ENCODE data around the gene ANKLE1. TPM values are rescaled to one million over a fixed set of nuclear protein-coding genes. Genes with fewer than 3 reads are reported as not detected.

The ANKLE1 gene, protein sequence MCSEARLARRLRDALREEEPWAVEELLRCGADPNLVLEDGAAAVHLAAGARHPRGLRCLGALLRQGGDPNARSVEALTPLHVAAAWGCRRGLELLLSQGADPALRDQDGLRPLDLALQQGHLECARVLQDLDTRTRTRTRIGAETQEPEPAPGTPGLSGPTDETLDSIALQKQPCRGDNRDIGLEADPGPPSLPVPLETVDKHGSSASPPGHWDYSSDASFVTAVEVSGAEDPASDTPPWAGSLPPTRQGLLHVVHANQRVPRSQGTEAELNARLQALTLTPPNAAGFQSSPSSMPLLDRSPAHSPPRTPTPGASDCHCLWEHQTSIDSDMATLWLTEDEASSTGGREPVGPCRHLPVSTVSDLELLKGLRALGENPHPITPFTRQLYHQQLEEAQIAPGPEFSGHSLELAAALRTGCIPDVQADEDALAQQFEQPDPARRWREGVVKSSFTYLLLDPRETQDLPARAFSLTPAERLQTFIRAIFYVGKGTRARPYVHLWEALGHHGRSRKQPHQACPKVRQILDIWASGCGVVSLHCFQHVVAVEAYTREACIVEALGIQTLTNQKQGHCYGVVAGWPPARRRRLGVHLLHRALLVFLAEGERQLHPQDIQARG
- 0.13 and 0.19 TPM in 2 replicates for total RNA-seq

DNA sequence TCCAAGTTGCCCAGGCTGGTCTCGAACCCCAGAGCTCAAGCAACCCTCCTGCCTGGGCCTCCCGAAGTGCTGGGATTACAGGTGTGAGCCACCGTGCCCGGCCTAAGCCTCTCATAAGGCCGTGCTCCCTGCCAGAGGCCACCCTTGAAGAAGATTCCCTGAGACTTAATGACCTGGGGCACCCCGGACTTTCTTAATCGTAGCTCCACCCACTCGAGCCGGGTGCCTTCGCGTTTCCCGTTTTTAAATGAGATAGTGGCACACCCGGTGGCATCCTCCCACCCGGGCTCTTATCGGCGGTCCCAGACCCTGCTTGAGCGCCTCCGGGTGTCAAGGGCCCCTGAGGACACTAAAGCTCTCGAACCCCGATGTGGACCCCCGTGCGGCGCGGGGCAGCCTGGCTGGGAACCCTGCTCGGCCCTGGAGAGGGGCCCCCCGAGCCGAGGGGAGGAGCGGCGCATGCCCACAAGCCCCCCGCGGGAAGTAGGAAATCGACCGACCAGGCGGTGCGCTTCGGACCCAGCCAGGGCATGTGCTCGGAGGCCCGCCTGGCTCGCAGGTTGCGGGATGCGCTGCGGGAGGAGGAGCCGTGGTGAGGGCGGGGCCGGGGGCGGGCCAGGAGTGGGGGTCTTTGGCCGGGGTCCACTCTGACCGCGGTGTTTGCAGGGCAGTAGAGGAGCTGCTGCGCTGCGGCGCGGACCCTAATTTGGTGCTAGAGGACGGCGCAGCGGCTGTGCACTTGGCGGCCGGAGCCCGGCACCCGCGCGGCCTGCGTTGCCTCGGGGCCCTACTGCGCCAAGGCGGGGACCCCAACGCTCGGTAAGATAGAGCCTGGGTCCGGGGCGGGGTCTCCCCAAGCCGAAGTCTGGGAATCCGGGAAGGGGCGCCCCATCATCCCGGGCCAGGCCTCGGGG is at the start of gene ANKLE1:
ANKLE1 (plus strand) TSS at position 511 of the 914 bp plus-strand sequence; CDS start at position 531, 20 bp downstream.

DNA sequence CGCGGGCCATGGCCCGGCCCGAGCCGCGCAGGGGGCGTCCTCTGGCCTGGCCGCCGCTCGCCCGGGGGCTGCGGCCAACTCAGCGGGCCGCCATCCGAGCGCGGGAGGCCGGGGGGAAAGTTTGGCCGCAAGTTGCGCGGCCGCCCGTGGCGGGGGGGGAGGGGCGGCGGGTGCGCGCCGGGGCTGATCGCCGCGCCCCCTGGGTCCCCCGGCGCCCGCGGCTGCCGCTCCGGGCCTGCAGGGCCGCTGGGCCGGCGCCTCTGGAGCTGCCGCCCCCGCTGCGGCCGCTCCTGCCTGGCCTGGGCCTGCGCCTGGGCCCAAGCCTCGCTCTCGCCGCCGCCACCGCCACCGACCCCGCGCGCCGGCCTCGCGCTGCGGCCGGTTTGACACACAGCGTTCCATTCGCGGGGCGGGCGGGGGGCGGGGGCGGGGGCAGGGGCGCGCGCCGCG is 36.1 kb upstream of the ANKLE1 start, which contains the start of gene NR2F6:
NR2F6 (minus strand) TSS at position 385 of the 450 bp plus-strand sequence. CDS start 699 bp downstream, outside the sequence.

DNA sequence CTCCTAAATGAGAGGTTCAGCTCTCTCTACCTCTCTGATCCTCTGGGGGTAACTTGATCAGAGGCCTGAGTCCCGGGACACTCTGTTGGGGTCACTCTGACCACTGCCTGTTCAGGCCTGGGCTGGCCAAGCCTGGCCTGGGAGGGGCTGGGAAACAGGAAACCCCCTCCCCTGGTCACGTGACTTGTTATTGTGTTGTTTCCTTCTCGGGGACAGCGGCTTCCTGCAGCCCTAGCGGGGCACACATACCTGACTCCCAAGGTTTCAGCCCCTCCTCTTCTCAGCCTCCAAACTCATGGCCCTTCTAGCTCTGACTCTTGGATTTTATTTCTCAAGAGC is 17.1 kb upstream of the ANKLE1 start, which contains the start of gene USHBP1:
USHBP1 (minus strand) TSS at position 105 of the 339 bp plus-strand sequence. CDS start 446 bp downstream, outside the sequence.

DNA sequence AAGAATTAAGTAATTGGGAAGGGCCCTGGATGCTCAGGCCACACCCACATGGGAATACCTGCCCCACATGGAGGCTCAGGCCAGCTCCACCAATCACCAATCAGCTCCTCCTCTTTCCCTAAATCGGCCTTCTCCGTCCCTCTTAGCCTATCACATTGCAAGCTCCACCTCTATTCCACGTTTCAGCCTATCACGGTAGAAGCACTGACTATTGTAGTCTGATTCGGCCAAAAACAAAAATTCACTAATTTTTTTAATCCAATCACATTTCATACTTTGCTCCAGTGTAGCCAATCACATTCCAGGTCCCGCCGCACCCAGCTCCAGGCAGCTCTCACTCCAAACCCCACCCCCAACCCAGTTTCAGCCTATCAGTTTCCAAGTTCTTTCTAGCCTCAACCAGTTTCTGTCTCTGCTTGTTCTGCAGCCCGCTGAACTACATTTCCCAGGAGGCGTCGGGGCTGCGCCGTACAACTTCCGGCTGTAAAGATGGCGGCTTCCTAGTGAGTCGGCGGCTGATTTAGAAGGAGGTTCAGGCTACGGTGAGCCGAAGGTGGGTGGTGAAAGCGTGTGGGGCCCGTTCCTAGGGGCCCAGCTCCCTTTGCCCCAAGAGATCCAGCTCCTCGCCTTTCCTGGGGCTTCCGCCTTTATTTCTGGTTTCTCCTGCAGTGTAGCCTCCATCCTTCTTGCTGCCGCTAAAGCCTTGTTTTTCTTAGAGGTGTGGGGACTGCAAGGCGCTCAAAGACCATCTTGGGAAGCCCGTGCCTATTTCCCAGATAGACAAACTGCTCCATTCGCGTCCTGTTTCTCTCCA is 14.5 kb upstream of the ANKLE1 start, which contains the start of gene BABAM1:
BABAM1 (plus strand) TSS at position 469 of the 814 bp plus-strand sequence. CDS start 1,364 bp downstream, outside the sequence.

DNA sequence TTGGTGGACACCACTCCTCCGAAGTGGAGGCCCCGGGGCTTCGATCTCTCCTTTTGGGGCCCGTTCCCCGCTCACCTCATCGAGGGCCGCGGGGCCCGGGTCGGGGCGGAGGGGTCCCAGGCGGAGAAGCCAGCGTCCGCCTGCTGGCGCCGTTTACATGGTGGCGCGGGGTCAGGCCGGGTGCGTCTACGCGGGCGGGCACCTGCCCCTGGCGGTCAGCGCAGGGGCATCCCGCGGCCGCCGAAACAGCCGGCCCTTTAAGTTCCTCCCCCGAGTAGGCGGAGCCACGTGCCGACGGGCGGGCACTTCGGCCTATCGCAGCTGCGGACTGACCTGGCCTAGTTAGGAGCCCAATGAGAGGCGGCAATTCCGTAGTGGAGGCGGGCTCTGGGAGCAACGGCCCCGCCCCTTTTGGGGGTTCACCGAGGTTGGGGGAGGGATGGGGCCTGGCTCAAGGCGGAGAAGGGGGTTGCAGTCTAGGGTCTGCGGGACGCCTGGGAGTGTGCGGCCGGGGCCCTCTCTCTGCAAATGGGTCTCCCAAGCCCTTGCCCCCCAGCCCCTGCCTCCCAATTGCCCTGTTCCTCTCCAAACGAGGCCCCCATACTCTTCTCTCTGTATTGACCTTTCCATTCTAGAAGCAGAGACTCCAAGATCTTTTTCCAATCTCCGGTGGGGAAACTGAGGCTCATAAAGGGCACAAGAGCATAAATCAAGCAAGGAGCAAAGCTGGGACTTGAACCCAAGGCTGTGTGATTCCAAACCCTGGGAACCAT is 21.7 kb downstream of the ANKLE1 start, which contains the start of gene ABHD8:
ABHD8 (minus strand) TSS at position 259 of the 773 bp plus-strand sequence. CDS start 1,809 bp downstream, outside the sequence.

DNA sequence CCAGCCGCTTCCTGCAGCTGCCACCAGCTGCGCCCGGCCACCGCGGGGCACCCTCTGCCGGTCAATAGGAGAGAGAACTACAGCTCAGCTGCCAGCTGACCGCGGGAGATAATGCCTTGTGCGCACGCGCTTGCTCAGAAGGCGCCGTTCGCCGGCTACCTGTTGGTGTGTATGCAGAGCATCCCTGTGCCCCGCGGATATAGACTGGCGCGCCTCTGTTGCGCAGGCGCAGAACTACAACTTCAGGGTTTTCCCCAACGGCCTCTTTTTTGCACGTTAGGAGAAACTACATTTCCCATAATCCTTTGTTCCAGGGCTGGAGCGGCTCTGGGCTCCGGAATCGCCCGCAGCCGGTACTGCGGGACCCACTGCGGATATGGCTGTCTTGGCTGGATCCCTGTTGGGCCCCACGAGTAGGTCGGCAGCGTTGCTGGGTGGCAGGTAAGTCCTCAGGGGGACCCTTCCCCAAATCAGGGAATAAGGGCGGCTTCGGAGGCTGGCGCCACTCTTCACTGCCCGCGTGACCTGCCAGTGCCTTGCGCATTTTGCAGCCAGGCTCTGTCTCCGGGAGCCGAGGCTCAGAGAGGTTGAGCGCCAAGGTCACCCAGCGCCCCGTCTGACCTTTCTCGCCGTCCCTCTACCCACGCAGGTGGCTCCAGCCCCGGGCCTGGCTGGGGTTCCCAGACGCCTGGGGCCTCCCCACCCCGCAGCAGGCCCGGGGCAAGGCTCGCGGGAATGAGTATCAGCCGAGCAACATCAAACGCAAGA is 24.0 kb downstream of the ANKLE1 start, which contains the start of gene MRPL34:
MRPL34 (plus strand) TSS at position 356 of the 768 bp plus-strand sequence; CDS start at position 377, 21 bp downstream.

DNA sequence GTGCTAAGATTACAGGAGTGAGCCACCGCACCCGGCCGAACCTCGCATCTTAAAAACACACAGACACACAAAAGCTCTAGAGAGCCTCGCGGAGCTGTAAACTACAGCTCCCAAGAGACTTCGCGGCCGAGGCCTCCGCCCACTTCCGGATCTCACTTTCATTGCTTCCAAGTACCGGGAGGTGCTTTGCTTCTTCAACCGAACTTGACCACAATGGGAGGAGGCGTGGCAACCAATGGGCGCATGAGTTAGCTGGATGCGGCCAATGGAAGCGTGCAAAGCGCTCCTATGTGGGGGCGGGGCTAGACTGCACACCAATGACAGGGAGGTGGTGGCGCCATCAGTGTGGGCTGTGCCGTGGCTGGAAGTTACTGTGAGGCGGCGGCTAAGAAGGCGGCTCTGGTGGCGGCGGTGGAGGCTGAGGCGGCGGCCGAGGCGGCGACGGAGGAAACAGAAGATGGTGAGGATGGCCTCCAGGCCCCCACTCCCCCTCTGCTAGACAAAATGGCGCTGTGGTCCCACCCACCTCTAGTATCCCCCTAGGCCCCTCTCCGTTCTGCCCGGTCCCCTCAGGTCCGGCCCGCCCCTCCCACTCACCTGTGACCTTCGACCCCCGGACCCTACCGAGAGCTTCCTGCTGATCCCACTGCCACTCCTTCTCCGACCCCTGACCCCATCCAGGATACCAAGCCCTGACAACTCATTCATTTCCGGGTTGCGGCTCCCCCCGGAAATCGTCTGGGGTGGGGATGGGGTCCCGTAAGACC is 27.7 kb downstream of the ANKLE1 start, which contains the start of gene DDA1:
DDA1 (plus strand) TSS at position 366 of the 767 bp plus-strand sequence; CDS start at position 458, 92 bp downstream.

DNA sequence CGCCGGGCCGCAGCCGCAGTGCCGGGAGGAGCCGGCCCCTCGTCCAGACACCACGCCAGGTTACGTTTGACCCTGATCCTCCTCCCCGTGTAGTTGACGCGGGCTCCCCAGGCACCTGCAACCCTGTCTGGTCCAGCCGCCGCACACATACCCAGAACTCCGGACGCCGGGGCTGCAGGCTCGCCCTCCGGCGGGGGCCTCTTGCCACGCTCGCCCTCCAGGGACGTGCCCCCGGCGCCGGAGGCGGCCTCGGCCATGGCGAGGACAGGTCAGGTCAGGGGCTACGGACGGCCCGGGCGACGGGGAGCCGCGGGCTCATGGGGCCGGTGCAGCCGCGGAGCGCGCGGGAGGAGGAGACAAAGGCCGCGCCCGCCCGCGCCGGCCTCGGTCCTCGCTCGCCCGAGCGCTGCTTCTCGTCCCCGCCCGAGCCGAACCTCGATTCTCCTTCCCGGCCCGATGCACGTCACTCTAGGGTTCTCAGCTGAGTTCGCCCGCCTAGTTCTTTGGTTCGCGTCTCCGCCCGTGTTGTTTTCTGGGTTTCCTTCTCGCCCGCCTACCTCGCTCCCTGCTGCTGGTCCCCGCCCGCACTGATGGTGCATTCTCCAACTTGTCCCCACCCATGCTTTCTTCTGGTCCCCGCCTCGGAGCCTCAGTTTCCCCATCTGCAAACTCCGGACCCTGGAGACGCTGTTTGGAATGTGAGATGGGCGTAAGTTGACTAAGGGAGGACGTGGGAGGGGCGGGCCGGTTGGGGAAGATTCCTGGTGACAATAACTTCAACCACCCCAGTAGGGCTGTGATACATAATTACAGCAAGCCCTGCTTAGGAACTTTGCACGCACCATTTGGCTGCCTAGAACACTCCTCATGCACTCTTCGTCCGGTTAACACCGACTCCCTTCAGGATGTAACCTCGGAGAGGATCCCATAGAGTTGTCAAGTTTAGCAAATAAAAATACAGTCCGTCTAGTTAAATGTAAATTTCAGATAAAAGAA is 53.0 kb downstream of the ANKLE1 start, which contains the start of gene ANO8:
ANO8 (minus strand) TSS at position 442 of the 996 bp plus-strand sequence; CDS start at position 257, 185 bp downstream.

Other genes with a start within 250 kb of the ANKLE1 start
- 2.4 and 3.6 TPM in 2 replicates for gene HAUS8, start 206.4 kb upstream of the ANKLE1 start, total RNA-seq
- 59.2 and 70.3 TPM in 2 replicates for gene MYO9B, start 206.1 kb upstream of the ANKLE1 start, total RNA-seq
- 25.7 and 26.2 TPM in 2 replicates for gene USE1, start 66.5 kb upstream of the ANKLE1 start, total RNA-seq
- 1.1 and 2.7 TPM in 2 replicates for gene OCEL1, start 55.7 kb upstream of the ANKLE1 start, total RNA-seq
- gene NR2F6, start 36.0 kb upstream of the ANKLE1 start, total RNA-seq, result 28.7 and 33.8 TPM in 2 replicates
- 0.13 and 0.25 TPM in 2 replicates for gene USHBP1, start 17.2 kb upstream of the ANKLE1 start, total RNA-seq
- gene BABAM1, start 14.5 kb upstream of the ANKLE1 start, total RNA-seq, result 81.6 and 107 TPM in 2 replicates
- 8.6 and 8.8 TPM in 2 replicates for gene ABHD8, start 21.5 kb downstream of the ANKLE1 start, total RNA-seq
- 20.7 and 26.9 TPM in 2 replicates for gene MRPL34, start 24.0 kb downstream of the ANKLE1 start, total RNA-seq
- gene DDA1, start 27.7 kb downstream of the ANKLE1 start, total RNA-seq, result 36.2 and 39.7 TPM in 2 replicates
- 6.3 and 6.7 TPM in 2 replicates for gene ANO8, start 53.0 kb downstream of the ANKLE1 start, total RNA-seq
- 10.6 and 11.1 TPM in 2 replicates for gene GTPBP3, start 55.7 kb downstream of the ANKLE1 start, total RNA-seq
- gene PLVAP, start 95.4 kb downstream of the ANKLE1 start, total RNA-seq, result 0.31 and 0.92 TPM in 2 replicates
- 0.19 and 0.40 TPM in 2 replicates for gene CCDC194, start 112.3 kb downstream of the ANKLE1 start, total RNA-seq
- gene BST2, start 123.7 kb downstream of the ANKLE1 start, total RNA-seq, result 28.2 and 79.7 TPM in 2 replicates
- gene MVB12A, start 138.1 kb downstream of the ANKLE1 start, total RNA-seq, result 30.6 and 36.4 TPM in 2 replicates
- gene TMEM221, start 166.8 kb downstream of the ANKLE1 start, total RNA-seq, result under 0.01 TPM in 1 of 2 replicates, not detected in the other
- gene NXNL1, start 179.0 kb downstream of the ANKLE1 start, total RNA-seq, result not detected in 2 replicates
- 22.6 and 22.9 TPM in 2 replicates for gene SLC27A1, start 188.6 kb downstream of the ANKLE1 start, total RNA-seq
- gene PGLS, start 229.7 kb downstream of the ANKLE1 start, total RNA-seq, result 42.6 and 43.1 TPM in 2 replicates

All from aortic smooth muscle cell (primary cell).